NCI-H1417 (cell line): ENCODE measurements around the gene NOC4L.

Source experiments
- DNase-seq, 3 experiments: peaks; one replicate each; lab custom pipeline; 2025; lab: John Stamatoyannopoulos, UW

The NOC4L gene

GRCh38 chr12:132197581-132198354, 53.5 kb downstream of the NOC4L start:
- DNase-seq: no peak

- DNase-seq: no peak
Measured at GRCh38 chr12:132199101-132199500, 54.8 kb downstream of the NOC4L start.

GRCh38 chr12:132199526-132200319, 55.5 kb downstream of the NOC4L start:
- DNase-seq: no peak

GRCh38 chr12:132200800-132201199, 56.5 kb downstream of the NOC4L start:
- no peak for DNase-seq

- DNase-seq: no peak
Measured at GRCh38 chr12:132201391-132202120, 57.3 kb downstream of the NOC4L start.
